Tibial nerve (tissue), 3 donors: ENCODE measurements around the gene ISL2.

Source experiments
- CTCF ChIP-seq, 5 experiments: fragments of 200-600 bp in 3 of 5; fragments of 450-650 bp in 2 of 5; sonication (generic) in 3 of 5; IDR thresholded peaks; one replicate each; pipeline ENCODE4 v1.5.1; 2016 to 2019; ENCODE audit warnings: antibody characterized with exemption in 5 of 5, mild to moderate bottlenecking in 3 of 5, moderate library complexity in 2 of 5
- POLR2A ChIP-seq, 2 donors: fragments of 450-650 bp; IDR thresholded peaks; one replicate each; pipeline ENCODE4 v1.6.1; 2017; ENCODE audit warnings: antibody characterized with exemption in 2 of 2, mild to moderate bottlenecking in 2 of 2, moderate library complexity in 2 of 2

DNA sequence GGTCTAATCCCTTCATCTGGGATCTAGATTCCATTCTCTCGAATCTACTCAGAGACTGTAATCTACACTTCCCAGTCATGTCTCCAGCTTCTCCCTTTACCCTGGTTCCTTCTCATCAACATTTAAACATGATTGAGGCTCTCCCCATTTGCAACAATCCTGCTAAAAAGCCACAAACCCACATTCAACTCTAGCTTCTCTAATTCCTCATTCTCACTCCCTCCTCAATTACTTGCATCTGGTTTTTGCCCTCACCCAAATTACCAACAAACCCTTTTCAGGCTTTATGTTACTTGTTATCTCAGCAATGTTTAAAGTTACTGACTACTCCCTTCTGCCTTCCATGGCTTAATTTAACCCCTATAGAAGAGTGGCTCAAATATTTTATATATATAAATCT, 36.8 kb upstream of the ISL2 start:
- TF ChIP-seq CTCF (IDR thresholded peaks at IDR 0.05) (no peak), POLR2A (IDR thresholded peaks at IDR 0.05) (no peak)
